Esophagus squamous epithelium (tissue), 4 donors: ENCODE data around the gene PCDHGA1.

ENCODE experiments used
- CTCF ChIP-seq, 6 experiments: fragments of 450-650 bp in 4 of 6; fragments of 200-600 bp in 2 of 6; sonication (generic) in 2 of 6; IDR thresholded peaks; one replicate each; pipeline ENCODE4 v1.5.1; 2016 to 2019; ENCODE audit warnings: antibody characterized with exemption in 6 of 6, mild to moderate bottlenecking in 4 of 6, moderate library complexity in 4 of 6
- POLR2A ChIP-seq, 4 donors: fragments of 450-650 bp; IDR thresholded peaks; one replicate each; pipeline ENCODE4 v1.6.1; 2017; ENCODE audit warnings: antibody characterized with exemption in 4 of 4, mild to moderate bottlenecking in 4 of 4, moderate library complexity in 3 of 4

GRCh38 chr5:141356133-141356532 is 25.8 kb downstream of the PCDHGA1 start:
- TF ChIP-seq CTCF (IDR thresholded peaks at IDR 0.05) (no peak), POLR2A (IDR thresholded peaks at IDR 0.05) (no peak)
